GM12891 (cell line): ENCODE measurements around the gene RAP2A.

ENCODE experiments used
- PAX5 ChIP-seq: IDR thresholded peaks from 2 replicates; pipeline ENCODE4 v1.6.1; 2011; ENCODE audit warnings: low read length, moderate library complexity, mild to moderate bottlenecking; ENCODE audit not compliant: insufficient read depth, severe bottlenecking
- POLR2A ChIP-seq: IDR thresholded peaks from 2 replicates; pipeline ENCODE4 v1.6.1; 2011; ENCODE audit warnings: low read depth, low read length, control low read depth
- POLR2AphosphoS5 ChIP-seq: IDR thresholded peaks from 2 replicates; pipeline ENCODE4 v1.6.1; 2011; ENCODE audit warnings: low read depth, low read length, control low read depth
- SPI1 ChIP-seq: IDR thresholded peaks from 2 replicates; pipeline ENCODE4 v1.6.1; 2011; ENCODE audit warnings: low read depth, low read length, control low read depth
- TAF1 ChIP-seq: IDR thresholded peaks from 2 replicates; pipeline ENCODE4 v1.6.1; 2011; ENCODE audit warnings: low read depth, low read length, control low read depth

GRCh38 chr13:97387890-97388289 is 46.1 kb upstream of the RAP2A start:
- no peak for TF ChIP-seq POLR2A
- no peak for TF ChIP-seq POLR2AphosphoS5
- TF ChIP-seq PAX5 = no peak
- no peak for TF ChIP-seq TAF1
- TF ChIP-seq SPI1 = no peak
